Natural killer cell treated with Interleukin-12 subunit alpha and Interleukin-12 subunit beta and Interleukin-15 and Interleukin-18, amount 100 ng/mL, for 72 hours (primary cell): Measurements from ENCODE around the gene ATG9B. TPM values are rescaled to one million over a fixed set of nuclear protein-coding genes. Genes with fewer than 3 reads are reported as not detected.

Source experiments
- ATAC-seq, 2 donors: fragments of 150-1000 bp; cut with Tn5 transposase in 1 of 2; sonication (Bioruptor Pico), chemical (Tn5 transposase) in 1 of 2; 2 replicates each; pipeline ENCODE4 v1.10.0; 2021
- DNase-seq: peaks from one replicate; pipeline ENCODE4 v3.0.0; 2022; ENCODE audit warnings: low spot score
- H3K27ac Mint-ChIP-seq, 2 donors: 1 replicate in 1 of 2; 2 replicates in 1 of 2; pipeline ENCODE4 v1.8.0; 2022; ENCODE audit warnings: mixed read lengths in 2 of 2, mild to moderate bottlenecking in 1 of 2, moderate library complexity in 1 of 2
- H3K27me3 Mint-ChIP-seq, 2 donors: 1 replicate in 1 of 2; 2 replicates in 1 of 2; pipeline ENCODE4 v1.8.0; 2022; ENCODE audit warnings: mixed read lengths in 2 of 2
- H3K36me3 Mint-ChIP-seq: one replicate; pipeline ENCODE4 v1.8.0; 2022; ENCODE audit warnings: mixed read lengths
- H3K4me1 Mint-ChIP-seq, 2 donors: 1 replicate in 1 of 2; 2 replicates in 1 of 2; pipeline ENCODE4 v1.8.0; 2022; ENCODE audit warnings: low read depth in 2 of 2, mixed read lengths in 2 of 2, mild to moderate bottlenecking in 1 of 2
- H3K4me3 Mint-ChIP-seq: one replicate; pipeline ENCODE4 v1.8.0; 2022; ENCODE audit warnings: mixed read lengths
- H3K9me3 Mint-ChIP-seq: 2 replicates; pipeline ENCODE4 v1.8.0; 2022; ENCODE audit warnings: mixed read lengths
- total RNA-seq, 2 donors: library from RNA; stranded (reverse); gene quantifications; one replicate each; pipeline ENCODE4 v1.2.3, GENCODE V29; 2022

The ATG9B gene
- total RNA-seq, 2 donors from 2014 or later = 2.5 to 2.7 TPM

- Mint-ChIP-seq H3K4me3 (no peak overlapping the region), H3K36me3 (no peaks in the 10 kb centered on the region), H3K27ac (no peak overlapping the region), H3K9me3 (no peaks in the 10 kb centered on the region), H3K27me3 (peaks cover 7% of the 10 kb centered on the region in 2 donors), H3K4me1 (peaks cover 15% of the 10 kb centered on the region in 2 donors)
- ATAC-seq (no peak), DNase-seq (no peak)
These were observed 1.8 kb upstream of the ATG9B start for GRCh38 chr7:151025924-151026671.

- DNase-seq (no peak), ATAC-seq (no peak)
- H3K4me1 Mint-ChIP-seq = peaks cover 13 to 17% of the 10 kb centered on the region in 2 donors
- no peaks in the 10 kb centered on the region for H3K9me3 Mint-ChIP-seq
- H3K36me3 Mint-ChIP-seq = no peaks in the 10 kb centered on the region
- H3K27me3 Mint-ChIP-seq = peaks cover 24 to 30% of the 10 kb centered on the region in 2 donors
- H3K4me3 Mint-ChIP-seq = no peak overlapping the region
- H3K27ac Mint-ChIP-seq = no peak overlapping the region
These were observed 1.1 kb downstream of the ATG9B start for GRCh38 chr7:151023232-151023631.

GRCh38 chr7:151020231-151020630, 4.1 kb downstream of the ATG9B start:
- no peak for DNase-seq
- Mint-ChIP-seq H3K27ac (no peak overlapping the region), H3K36me3 (no peaks in the 10 kb centered on the region), H3K27me3 (peaks cover 26 to 36% of the 10 kb centered on the region in 2 donors), H3K4me3 (no peak overlapping the region), H3K4me1 (peaks cover 21% of the 10 kb centered on the region in 2 donors), H3K9me3 (no peaks in the 10 kb centered on the region)
- ATAC-seq = no peak

DNA sequence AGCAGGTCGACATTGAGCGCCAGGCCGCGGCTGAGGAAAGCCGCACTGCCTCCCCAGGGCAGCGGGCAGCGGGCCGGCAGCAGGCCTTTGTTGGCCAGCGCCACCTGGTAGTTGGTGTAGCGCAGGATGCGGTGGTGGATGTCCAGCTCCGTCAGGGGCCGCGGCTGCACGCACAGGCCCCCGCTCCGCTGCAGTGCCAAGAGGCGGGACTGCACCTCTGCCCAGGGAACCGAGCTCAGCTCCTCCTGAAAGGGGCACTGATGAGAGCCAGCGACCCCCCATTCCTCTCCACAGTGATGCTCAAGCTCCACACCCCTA, 5.2 kb downstream of the ATG9B start:
- Mint-ChIP-seq H3K36me3 (no peaks in the 10 kb centered on the region), H3K27me3 (peaks cover 26 to 36% of the 10 kb centered on the region in 2 donors), H3K4me1 (peaks cover 27 to 29% of the 10 kb centered on the region in 2 donors), H3K4me3 (peak overlapping the region; percentile 81), H3K9me3 (no peaks in the 10 kb centered on the region), H3K27ac (no peak overlapping the region)
- no peak for ATAC-seq
- no peak for DNase-seq

GRCh38 chr7:151018421-151019129, 5.7 kb downstream of the ATG9B start:
- no peak for DNase-seq
- Mint-ChIP-seq H3K4me3 (peak overlapping the region; percentile 81), H3K27me3 (peaks cover 26 to 36% of the 10 kb centered on the region in 2 donors), H3K4me1 (peaks cover 28 to 31% of the 10 kb centered on the region in 2 donors), H3K9me3 (no peaks in the 10 kb centered on the region), H3K36me3 (no peaks in the 10 kb centered on the region), H3K27ac (peak overlapping the region in 1 of 2 donors; percentile 76)
- ATAC-seq = peak; percentile 45 to 64

- no peaks in the 10 kb centered on the region for H3K36me3 Mint-ChIP-seq
- peaks cover 28 to 31% of the 10 kb centered on the region in 2 donors for H3K4me1 Mint-ChIP-seq
- H3K27me3 Mint-ChIP-seq = peaks cover 26 to 36% of the 10 kb centered on the region in 2 donors
- no peaks in the 10 kb centered on the region for H3K9me3 Mint-ChIP-seq
- H3K4me3 Mint-ChIP-seq = peak overlapping the region; percentile 81
- ATAC-seq = peak; percentile 75 to 80
- peak overlapping the region in 1 of 2 donors; percentile 76 for H3K27ac Mint-ChIP-seq
- DNase-seq = peak; percentile 84
These were observed 6.3 kb downstream of the ATG9B start for GRCh38 chr7:151017953-151018420.

DNA sequence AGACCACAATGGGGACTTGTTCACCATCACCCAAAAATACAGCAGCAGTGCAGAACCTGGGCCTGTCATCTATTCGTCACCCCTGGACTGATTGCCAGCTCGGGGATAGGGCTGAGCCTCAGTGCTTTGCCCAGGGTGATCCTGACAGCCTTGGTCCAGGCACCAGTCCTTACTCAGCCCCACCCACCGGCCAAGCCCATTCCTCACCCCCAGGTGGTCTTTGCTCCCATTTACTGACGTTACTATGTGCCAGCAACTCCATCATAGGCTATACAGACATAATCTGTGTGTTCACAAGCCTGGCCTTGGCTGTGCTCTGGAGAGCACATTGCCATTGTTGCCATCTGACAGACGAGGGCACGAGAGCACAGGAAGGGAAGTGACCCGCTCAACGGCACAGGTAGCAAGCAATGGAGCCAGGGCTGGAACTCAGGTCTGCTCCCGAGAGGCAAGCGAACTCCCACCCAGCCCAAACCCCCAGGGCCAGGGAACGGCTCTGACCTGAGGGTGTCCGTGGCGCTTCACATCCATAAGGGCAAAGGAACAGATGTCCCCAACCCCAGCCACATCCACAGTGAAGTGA, 6.8 kb downstream of the ATG9B start:
- Mint-ChIP-seq H3K4me3 (peak overlapping the region; percentile 81), H3K36me3 (no peaks in the 10 kb centered on the region), H3K9me3 (no peaks in the 10 kb centered on the region), H3K27ac (peak overlapping the region in 1 of 2 donors; percentile 33), H3K27me3 (peaks cover 26 to 36% of the 10 kb centered on the region in 2 donors), H3K4me1 (peaks cover 32 to 36% of the 10 kb centered on the region in 2 donors)
- DNase-seq = no peak
- ATAC-seq = no peak

DNA sequence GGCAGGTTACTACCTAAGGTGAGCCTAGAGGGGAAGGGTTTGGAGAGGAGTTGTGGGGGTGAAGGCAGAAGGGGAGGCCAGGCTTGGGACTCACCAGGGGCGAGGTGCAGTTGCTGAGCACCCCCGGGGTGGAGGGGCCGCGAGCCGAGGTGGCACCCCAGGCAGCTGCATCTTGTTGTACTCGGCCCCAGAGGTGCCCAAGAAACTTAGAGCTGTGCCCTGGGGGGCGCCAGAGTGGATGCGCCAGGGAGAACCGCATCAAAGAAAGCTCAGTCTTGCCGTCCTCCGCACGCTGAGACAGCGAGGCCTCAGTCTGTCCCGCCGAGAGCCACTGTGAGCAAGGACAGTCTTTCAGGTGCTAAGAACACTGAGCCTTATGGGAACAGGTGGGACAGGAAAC, 7.4 kb downstream of the ATG9B start:
- Mint-ChIP-seq H3K27me3 (peaks cover 26 to 36% of the 10 kb centered on the region in 2 donors), H3K9me3 (no peaks in the 10 kb centered on the region), H3K27ac (peak overlapping the region in 1 of 2 donors; percentile 33), H3K4me3 (no peak overlapping the region), H3K4me1 (peaks cover 36 to 38% of the 10 kb centered on the region in 2 donors), H3K36me3 (no peaks in the 10 kb centered on the region)
- ATAC-seq = no peak
- no peak for DNase-seq

GRCh38 chr7:151016505-151016904, 7.8 kb downstream of the ATG9B start:
- Mint-ChIP-seq H3K27me3 (peaks cover 26 to 33% of the 10 kb centered on the region in 2 donors), H3K36me3 (no peaks in the 10 kb centered on the region), H3K27ac (no peak overlapping the region), H3K4me3 (no peak overlapping the region), H3K4me1 (peaks cover 38 to 39% of the 10 kb centered on the region in 2 donors), H3K9me3 (no peaks in the 10 kb centered on the region)
- DNase-seq (no peak), ATAC-seq (no peak)

DNA sequence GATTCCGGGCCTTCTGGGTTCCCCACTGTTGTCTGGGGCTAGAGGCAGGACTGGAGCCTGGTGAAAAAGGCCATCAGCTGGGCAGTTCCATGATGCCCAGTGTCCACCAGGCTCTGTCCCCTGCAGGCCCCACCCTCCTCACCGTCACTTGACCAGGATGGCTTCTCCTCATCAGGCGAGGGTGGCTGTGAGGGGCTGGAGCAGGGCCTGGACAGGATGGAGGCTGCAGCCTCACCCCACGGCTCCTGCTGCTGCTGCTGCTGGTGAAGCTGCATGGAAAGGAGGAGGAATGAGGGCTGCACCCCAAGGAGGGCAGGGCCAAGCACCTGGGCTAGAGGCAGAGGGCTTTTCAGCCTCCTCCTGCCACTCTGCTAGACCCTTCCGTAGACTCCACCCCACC, 8.3 kb downstream of the ATG9B start:
- Mint-ChIP-seq H3K27me3 (peaks cover 23 to 28% of the 10 kb centered on the region in 2 donors), H3K27ac (no peak overlapping the region), H3K36me3 (no peaks in the 10 kb centered on the region), H3K4me3 (no peak overlapping the region), H3K9me3 (no peaks in the 10 kb centered on the region), H3K4me1 (peaks cover 41% of the 10 kb centered on the region in 2 donors)
- ATAC-seq = no peak
- no peak for DNase-seq

DNA sequence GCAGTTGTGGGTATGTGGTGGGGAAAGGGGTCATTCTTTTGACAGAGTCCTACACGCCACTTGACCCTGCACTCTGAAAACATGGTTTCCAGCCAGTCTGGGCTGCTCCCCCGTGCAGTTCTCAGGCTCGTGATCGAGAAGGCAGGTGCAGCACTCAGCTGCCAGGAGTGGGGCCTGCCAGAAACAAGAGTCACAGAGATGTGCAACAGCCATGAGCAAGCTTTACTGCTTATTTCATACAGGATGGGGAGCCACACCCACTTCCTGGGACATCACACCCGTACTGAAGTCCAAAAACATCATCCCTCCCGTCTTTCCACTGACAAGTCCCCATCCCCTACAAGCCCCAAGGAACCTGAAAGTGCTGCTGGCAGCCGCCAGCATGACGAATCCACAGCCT, 9.3 kb downstream of the ATG9B start:
- ATAC-seq (no peak), DNase-seq (no peak)
- H3K36me3 Mint-ChIP-seq = no peaks in the 10 kb centered on the region
- peaks cover 44 to 51% of the 10 kb centered on the region in 2 donors for H3K4me1 Mint-ChIP-seq
- H3K9me3 Mint-ChIP-seq = no peaks in the 10 kb centered on the region
- H3K4me3 Mint-ChIP-seq = peak overlapping the region; percentile 21
- peak overlapping the region; percentile 78 to 89 for H3K27ac Mint-ChIP-seq
- H3K27me3 Mint-ChIP-seq = peaks cover 15 to 18% of the 10 kb centered on the region in 2 donors

- ATAC-seq = peak; percentile 71 to 80
These were observed 10.4 kb downstream of the ATG9B start for GRCh38 chr7:151013733-151014497.

GRCh38 chr7:151013356-151013732, 10.9 kb downstream of the ATG9B start:
- peaks cover 39 to 48% of the 10 kb centered on the region in 2 donors for H3K4me1 Mint-ChIP-seq
- peaks cover 7 to 8% of the 10 kb centered on the region in 2 donors for H3K27me3 Mint-ChIP-seq
- no peaks in the 10 kb centered on the region for H3K36me3 Mint-ChIP-seq
- ATAC-seq = no peak
- no peak overlapping the region for H3K27ac Mint-ChIP-seq
- no peak for DNase-seq
- H3K4me3 Mint-ChIP-seq = no peak overlapping the region
- no peaks in the 10 kb centered on the region for H3K9me3 Mint-ChIP-seq

More at GRCh38 chr7:151013733-151014497, 10.4 kb downstream of the ATG9B start:
- peak; percentile 90 for DNase-seq
- Mint-ChIP-seq H3K27me3 (peaks cover 9% of the 10 kb centered on the region in 2 donors), H3K9me3 (no peaks in the 10 kb centered on the region), H3K36me3 (no peaks in the 10 kb centered on the region), H3K4me3 (peak overlapping the region; percentile 90), H3K27ac (peak overlapping the region; percentile 78 to 89), H3K4me1 (peaks cover 39 to 47% of the 10 kb centered on the region in 2 donors)
